Stimulated activated CD4-positive, alpha-beta T cell treated with anti-CD3 and anti-CD28 coated beads, Interleukin-2, amount 100 ng/mL, for 48 hours (primary cell): Measurements from ENCODE around the gene EFCAB10.
A peak's percentile ranks its signal among the peaks of the same experiment; 100 is the strongest.
"Not testable (repeated sequence)": the region's sequence is repeated elsewhere in the genome, so short reads cannot be mapped to it uniquely, and the experiment has no call there.

Experiments
- DNase-seq, 2 donors: peaks; one replicate each; pipeline ENCODE4 v3.0.0-alpha.2; 2020

EFCAB10 gene

GRCh38 chr7:105530126-105530525 lies 51.2 kb downstream of the EFCAB10 start:
- no peak for DNase-seq

GRCh38 chr7:105527737-105528136 lies 53.6 kb downstream of the EFCAB10 start:
- DNase-seq = not testable (repeated sequence)

- DNase-seq = no peak
Measured at GRCh38 chr7:105524840-105525239, 56.5 kb downstream of the EFCAB10 start.

- DNase-seq = not testable (repeated sequence)
Measured at GRCh38 chr7:105524423-105524822, 56.9 kb downstream of the EFCAB10 start.

GRCh38 chr7:105521717-105522463 lies 59.4 kb downstream of the EFCAB10 start, which contains the start of gene PUS7:
TSS of gene PUS7 (minus strand) at chr7:105522271. CDS start at chr7:105508512, 13,759 bp downstream.
- peak; percentile 78 to 83 for DNase-seq

GRCh38 chr7:105521027-105521716 lies 60.1 kb downstream of the EFCAB10 start:
- peak; percentile 42 to 45 for DNase-seq

GRCh38 chr7:105520620-105521019 lies 60.7 kb downstream of the EFCAB10 start:
- DNase-seq = not testable (repeated sequence)

GRCh38 chr7:105519353-105519752 lies 61.9 kb downstream of the EFCAB10 start:
- DNase-seq = no peak

GRCh38 chr7:105515610-105516009 lies 65.7 kb downstream of the EFCAB10 start:
- DNase-seq = not testable (repeated sequence)
